DND-41 (cell line): ENCODE results near the gene LSM3.

Experiments used
- ATAC-seq: fragments of 200-7000 bp; cut with Tn5 transposase; 3 replicates; pipeline ENCODE4 v1.9.1; 2021; ENCODE audit warnings: low read depth; ENCODE audit not compliant: insufficient read depth
- DNase-seq: peaks from one replicate; pipeline ENCODE4 v3.0.0-alpha.2; 2020
- H2AFZ ChIP-seq: 2 replicates; pipeline ENCODE4 v1.6.0; 2012; ENCODE audit warnings: low read depth, low read length
- H3K27ac ChIP-seq: 2 replicates; pipeline ENCODE4 v1.5.1; 2012; ENCODE audit warnings: low read length, inconsistent platforms
- H3K27me3 ChIP-seq: fragments of 200-600 bp; sonication (generic); 2 replicates; pipeline ENCODE4 v1.6.0; 2012; ENCODE audit warnings: low read length, mild to moderate bottlenecking, inconsistent platforms; ENCODE audit not compliant: insufficient read depth, poor library complexity
- H3K36me3 ChIP-seq: 2 replicates; pipeline ENCODE4 v1.5.1; 2012; ENCODE audit warnings: low read length, inconsistent platforms; ENCODE audit not compliant: insufficient read depth
- H3K4me1 ChIP-seq: 2 replicates; pipeline ENCODE4 v1.5.1; 2012; ENCODE audit warnings: mild to moderate bottlenecking, low read length; ENCODE audit not compliant: insufficient read depth
- H3K4me2 ChIP-seq: 2 replicates; pipeline ENCODE4 v1.6.0; 2012; ENCODE audit warnings: mild to moderate bottlenecking, moderate library complexity, low read length, inconsistent platforms; ENCODE audit not compliant: insufficient read depth
- H3K4me3 ChIP-seq, 2 experiments: fragments of 200-600 bp in 1 of 2; shearing (Covaris generic) in 1 of 2; 2 replicates each; pipeline ENCODE4 v1.5.1; 2012 to 2016; ENCODE audit warnings: inconsistent platforms in 2 of 2, low read length in 2 of 2, mild to moderate bottlenecking in 2 of 2, low read depth in 1 of 2, moderate library complexity in 1 of 2
- H3K79me2 ChIP-seq: 2 replicates; pipeline ENCODE4 v1.6.0; 2012; ENCODE audit warnings: low read length, inconsistent platforms; ENCODE audit not compliant: insufficient read depth
- H3K9ac ChIP-seq: 2 replicates; pipeline ENCODE4 v1.6.0; 2012; ENCODE audit warnings: low read depth, mild to moderate bottlenecking, inconsistent platforms, low read length, moderate library complexity
- H3K9me3 ChIP-seq: 2 replicates; pipeline ENCODE4 v1.5.1; 2012; ENCODE audit warnings: low read length, moderate library complexity, mild to moderate bottlenecking, inconsistent platforms; ENCODE audit not compliant: insufficient read depth, severe bottlenecking
- H4K20me1 ChIP-seq: 2 replicates; pipeline ENCODE4 v1.6.0; 2012; ENCODE audit warnings: low read length; ENCODE audit not compliant: insufficient read depth
- EZH2 ChIP-seq: IDR thresholded peaks from 3 replicates; pipeline ENCODE4 v1.6.1; 2012; ENCODE audit warnings: borderline replicate concordance, low read depth, mild to moderate bottlenecking, moderate library complexity, low read length, inconsistent platforms; ENCODE audit not compliant: severe bottlenecking
- TF ChIP-seq, protein P1 (sequence below): IDR thresholded peaks from 2 replicates; pipeline ENCODE4 v1.5.1; 2012; ENCODE audit warnings: borderline replicate concordance, low read length, moderate library complexity, mild to moderate bottlenecking; ENCODE audit not compliant: poor library complexity, severe bottlenecking; ENCODE audit errors: extremely low read depth

LSM3 gene

DNA sequence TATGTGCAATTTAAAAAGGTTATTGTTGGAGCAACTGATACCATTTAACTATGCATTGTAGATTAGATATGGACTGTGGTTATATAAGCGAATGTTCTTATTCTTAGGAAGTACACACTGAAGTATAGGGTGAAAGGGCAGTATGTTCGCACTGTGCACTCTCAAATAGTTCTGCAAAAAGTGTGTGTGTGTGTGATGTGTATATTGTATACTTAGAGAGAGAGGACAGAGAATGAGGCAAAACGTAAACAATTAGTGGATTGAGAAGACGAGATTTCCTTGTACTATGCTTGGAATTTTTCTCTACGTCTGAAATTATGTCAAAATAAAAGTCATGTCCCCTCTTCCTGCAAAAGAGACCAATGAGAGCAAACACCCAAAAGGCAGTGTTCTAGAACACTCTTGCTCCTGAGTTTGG is 30.4 kb downstream of the LSM3 start:
- Histone ChIP-seq H3K9me3 (no peaks in the 10 kb centered on the region), H2AFZ (no peak overlapping the region), H3K36me3 (no peaks in the 10 kb centered on the region), H4K20me1 (no peaks in the 10 kb centered on the region), H3K4me1 (no peaks in the 10 kb centered on the region), H3K27me3 (no peaks in the 10 kb centered on the region), H3K27ac (no peak overlapping the region), H3K4me3 (no peak overlapping the region), H3K79me2 (no peaks in the 10 kb centered on the region), H3K9ac (no peak overlapping the region), H3K4me2 (no peak overlapping the region)
- TF ChIP-seq, protein P1, sequence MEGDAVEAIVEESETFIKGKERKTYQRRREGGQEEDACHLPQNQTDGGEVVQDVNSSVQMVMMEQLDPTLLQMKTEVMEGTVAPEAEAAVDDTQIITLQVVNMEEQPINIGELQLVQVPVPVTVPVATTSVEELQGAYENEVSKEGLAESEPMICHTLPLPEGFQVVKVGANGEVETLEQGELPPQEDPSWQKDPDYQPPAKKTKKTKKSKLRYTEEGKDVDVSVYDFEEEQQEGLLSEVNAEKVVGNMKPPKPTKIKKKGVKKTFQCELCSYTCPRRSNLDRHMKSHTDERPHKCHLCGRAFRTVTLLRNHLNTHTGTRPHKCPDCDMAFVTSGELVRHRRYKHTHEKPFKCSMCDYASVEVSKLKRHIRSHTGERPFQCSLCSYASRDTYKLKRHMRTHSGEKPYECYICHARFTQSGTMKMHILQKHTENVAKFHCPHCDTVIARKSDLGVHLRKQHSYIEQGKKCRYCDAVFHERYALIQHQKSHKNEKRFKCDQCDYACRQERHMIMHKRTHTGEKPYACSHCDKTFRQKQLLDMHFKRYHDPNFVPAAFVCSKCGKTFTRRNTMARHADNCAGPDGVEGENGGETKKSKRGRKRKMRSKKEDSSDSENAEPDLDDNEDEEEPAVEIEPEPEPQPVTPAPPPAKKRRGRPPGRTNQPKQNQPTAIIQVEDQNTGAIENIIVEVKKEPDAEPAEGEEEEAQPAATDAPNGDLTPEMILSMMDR: no peak
- TF ChIP-seq EZH2: no peak
- DNase-seq (no peak), ATAC-seq (no peak)

DNA sequence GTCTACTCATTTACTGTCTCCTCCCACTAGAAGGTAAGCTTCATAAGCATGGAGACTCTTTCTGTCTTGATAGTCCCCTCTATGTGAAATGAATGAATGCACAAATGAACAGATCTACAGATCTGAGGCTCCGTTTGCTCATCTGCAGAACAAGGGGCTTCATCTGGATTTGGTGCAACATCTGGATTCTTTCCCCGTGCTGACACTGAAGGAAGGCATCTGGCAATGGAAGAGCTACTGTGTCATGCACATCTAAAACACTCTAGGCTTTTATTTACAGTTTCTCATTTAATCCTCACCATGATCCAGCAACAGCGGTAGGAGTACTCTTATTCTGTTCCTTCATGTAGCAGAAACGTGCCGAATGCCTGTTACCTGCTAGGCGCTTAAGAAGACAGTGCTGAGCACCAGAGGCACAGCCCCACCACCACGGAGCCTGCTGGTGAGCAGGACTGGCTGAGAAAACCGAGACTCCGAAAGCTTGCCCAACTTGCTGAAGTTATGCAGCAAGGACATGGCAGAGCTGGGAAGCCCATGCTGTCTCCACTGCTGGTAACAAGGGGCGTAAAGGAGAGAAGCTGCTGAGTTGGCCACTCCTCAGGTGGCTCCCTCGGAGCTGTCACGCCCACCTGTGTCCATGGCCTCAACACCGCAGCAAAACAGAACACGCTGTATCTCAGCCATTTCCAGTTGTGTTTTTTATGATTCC is 31.1 kb downstream of the LSM3 start:
- TF ChIP-seq EZH2: no peak
- TF ChIP-seq, protein P1: no peak
- Histone ChIP-seq H3K9me3 (no peaks in the 10 kb centered on the region), H3K79me2 (no peaks in the 10 kb centered on the region), H3K4me1 (no peaks in the 10 kb centered on the region), H2AFZ (no peak overlapping the region), H3K27ac (no peak overlapping the region), H3K4me2 (no peak overlapping the region), H3K36me3 (no peaks in the 10 kb centered on the region), H4K20me1 (no peaks in the 10 kb centered on the region), H3K4me3 (no peak overlapping the region), H3K9ac (no peak overlapping the region), H3K27me3 (no peaks in the 10 kb centered on the region)
- ATAC-seq (no peak), DNase-seq (no peak)

DNA sequence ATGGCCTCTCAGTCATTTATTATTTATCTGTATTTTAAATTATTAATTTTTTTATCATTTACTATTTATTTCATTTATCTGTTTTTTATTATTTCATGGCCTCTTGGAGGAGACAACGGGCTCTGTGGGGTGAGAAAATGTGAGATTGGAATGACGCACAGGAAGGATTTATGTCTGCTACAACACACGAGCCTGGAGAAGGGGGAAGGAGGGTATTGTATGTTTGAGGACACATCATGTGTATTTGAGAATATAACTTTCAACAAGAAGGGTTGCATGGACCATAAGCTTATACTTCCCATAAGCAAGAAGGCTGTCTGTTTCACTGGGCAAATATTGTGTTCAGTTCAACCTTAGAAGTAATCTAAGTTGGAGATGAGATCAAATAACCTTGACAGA is 31.7 kb downstream of the LSM3 start:
- Histone ChIP-seq H2AFZ (no peak overlapping the region), H3K27ac (no peak overlapping the region), H3K9me3 (no peaks in the 10 kb centered on the region), H3K36me3 (no peaks in the 10 kb centered on the region), H3K4me3 (no peak overlapping the region), H3K27me3 (no peaks in the 10 kb centered on the region), H3K79me2 (no peaks in the 10 kb centered on the region), H3K4me1 (no peaks in the 10 kb centered on the region), H3K9ac (no peak overlapping the region), H3K4me2 (no peak overlapping the region), H4K20me1 (no peaks in the 10 kb centered on the region)
- no peak for TF ChIP-seq EZH2
- ATAC-seq: no peak
- no peak for DNase-seq

DNA sequence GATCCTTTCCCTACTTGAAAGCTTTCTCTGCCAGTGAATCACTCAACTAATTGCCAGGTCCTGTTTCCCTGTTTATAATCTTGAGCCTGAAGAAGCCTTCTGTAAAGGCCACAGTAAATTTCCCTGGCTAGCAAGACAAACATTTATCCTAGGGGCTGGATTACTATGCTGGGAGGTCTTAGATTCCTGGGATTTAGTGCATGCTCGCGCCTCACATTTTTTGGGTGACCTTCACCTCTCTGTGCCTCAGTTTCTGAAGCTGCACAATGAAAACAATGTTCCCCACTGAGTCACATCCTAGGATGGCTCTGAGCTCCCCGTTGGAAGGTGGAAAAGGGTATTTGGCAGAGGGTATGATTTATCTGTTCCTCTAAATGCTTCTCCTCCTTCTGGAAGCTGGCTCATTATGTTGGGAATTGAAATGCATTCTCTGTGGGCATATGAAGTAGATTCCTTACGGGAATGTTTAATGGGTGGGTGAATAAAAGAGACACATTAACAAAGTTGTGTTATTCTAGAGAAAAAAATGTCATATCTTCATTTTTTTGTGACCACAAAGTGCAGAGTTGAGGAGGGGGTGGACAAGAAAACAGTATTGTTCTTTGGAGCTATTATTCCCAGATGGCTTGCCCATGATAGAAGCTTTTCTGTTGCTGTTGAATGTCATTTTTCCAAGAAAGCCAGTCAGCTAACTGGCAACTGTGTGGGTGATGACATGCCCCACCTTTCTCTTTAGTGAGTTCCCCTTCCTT is 32.4 kb downstream of the LSM3 start:
- ATAC-seq: no peak
- no peak overlapping the region for H3K4me3 ChIP-seq
- H3K4me1 ChIP-seq: no peaks in the 10 kb centered on the region

More for the DNA sequence above, 32.4 kb downstream of the LSM3 start:
- no peaks in the 10 kb centered on the region for H3K9me3 ChIP-seq
- no peaks in the 10 kb centered on the region for H3K36me3 ChIP-seq
- no peak for TF ChIP-seq EZH2
- TF ChIP-seq, protein P1: no peak
- no peaks in the 10 kb centered on the region for H3K79me2 ChIP-seq
- no peak overlapping the region for H3K27ac ChIP-seq
- no peaks in the 10 kb centered on the region for H4K20me1 ChIP-seq
- no peak overlapping the region for H3K9ac ChIP-seq
- DNase-seq: no peak
- no peaks in the 10 kb centered on the region for H3K27me3 ChIP-seq
- H2AFZ ChIP-seq: no peak overlapping the region
- no peak overlapping the region for H3K4me2 ChIP-seq
